Measurements from ENCODE around the gene CISTR. TPM values are rescaled to one million over a fixed set of nuclear protein-coding genes. Genes with fewer than 3 reads are reported as not detected.
A peak's percentile ranks its signal among the peaks of the same experiment; 100 is the strongest.

CISTR gene
- total RNA-seq, 2 donors from 2014 or later, result not detected

GRCh38 chr12:53746592-53747092, 5.1 kb downstream of the CISTR start:
- DNase-seq (ENCODE audit: low spot score) (peak; percentile 88), ATAC-seq (peak; percentile 76 to 90)
- Mint-ChIP-seq H3K27me3 (peaks cover 34 to 42% of the 10 kb centered on the region in 2 donors), H3K27ac (no peak overlapping the region), H3K4me3 (peak overlapping the region; percentile 33), H3K36me3 (no peaks in the 10 kb centered on the region), H3K9me3 (no peaks in the 10 kb centered on the region), H3K4me1 (ENCODE audit: low read depth in 2 of 2) (peaks cover 15 to 16% of the 10 kb centered on the region in 2 donors)

- no peak for ATAC-seq
- peaks cover 32 to 42% of the 10 kb centered on the region in 2 donors for H3K27me3 Mint-ChIP-seq
Observed at GRCh38 chr12:53744751-53745150, 7.0 kb downstream of the CISTR start.

DNA sequence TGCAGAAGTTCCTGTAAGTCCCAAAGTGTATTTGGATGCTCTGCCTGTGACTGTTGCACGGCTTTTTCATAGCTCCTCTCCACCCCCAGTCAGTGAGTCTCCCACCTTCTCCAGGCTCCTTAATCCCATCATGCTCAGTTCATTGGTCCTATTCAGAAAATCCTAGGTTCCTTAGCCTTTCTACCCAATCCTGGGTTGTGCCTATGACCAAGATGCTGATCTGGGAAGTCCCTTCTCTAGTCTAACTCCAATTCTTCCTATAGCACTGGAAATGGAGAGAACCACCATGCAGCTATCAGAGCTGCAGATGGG, 7.7 kb downstream of the CISTR start:
- Mint-ChIP-seq H3K27ac (no peak overlapping the region), H3K27me3 (peaks cover 36 to 47% of the 10 kb centered on the region in 2 donors), H3K36me3 (no peaks in the 10 kb centered on the region), H3K4me3 (no peak overlapping the region), H3K4me1 (ENCODE audit: low read depth in 2 of 2) (peaks cover 18% of the 10 kb centered on the region in 2 donors), H3K9me3 (no peaks in the 10 kb centered on the region)
- ATAC-seq (no peak), DNase-seq (ENCODE audit: low spot score) (no peak)

More at GRCh38 chr12:53744751-53745150, 7.0 kb downstream of the CISTR start:
- Mint-ChIP-seq H3K36me3 (no peaks in the 10 kb centered on the region), H3K27ac (no peak overlapping the region), H3K9me3 (no peaks in the 10 kb centered on the region), H3K4me3 (no peak overlapping the region), H3K4me1 (ENCODE audit: low read depth in 2 of 2) (peaks cover 15 to 16% of the 10 kb centered on the region in 2 donors)
- no peak for DNase-seq (ENCODE audit: low spot score)

DNA sequence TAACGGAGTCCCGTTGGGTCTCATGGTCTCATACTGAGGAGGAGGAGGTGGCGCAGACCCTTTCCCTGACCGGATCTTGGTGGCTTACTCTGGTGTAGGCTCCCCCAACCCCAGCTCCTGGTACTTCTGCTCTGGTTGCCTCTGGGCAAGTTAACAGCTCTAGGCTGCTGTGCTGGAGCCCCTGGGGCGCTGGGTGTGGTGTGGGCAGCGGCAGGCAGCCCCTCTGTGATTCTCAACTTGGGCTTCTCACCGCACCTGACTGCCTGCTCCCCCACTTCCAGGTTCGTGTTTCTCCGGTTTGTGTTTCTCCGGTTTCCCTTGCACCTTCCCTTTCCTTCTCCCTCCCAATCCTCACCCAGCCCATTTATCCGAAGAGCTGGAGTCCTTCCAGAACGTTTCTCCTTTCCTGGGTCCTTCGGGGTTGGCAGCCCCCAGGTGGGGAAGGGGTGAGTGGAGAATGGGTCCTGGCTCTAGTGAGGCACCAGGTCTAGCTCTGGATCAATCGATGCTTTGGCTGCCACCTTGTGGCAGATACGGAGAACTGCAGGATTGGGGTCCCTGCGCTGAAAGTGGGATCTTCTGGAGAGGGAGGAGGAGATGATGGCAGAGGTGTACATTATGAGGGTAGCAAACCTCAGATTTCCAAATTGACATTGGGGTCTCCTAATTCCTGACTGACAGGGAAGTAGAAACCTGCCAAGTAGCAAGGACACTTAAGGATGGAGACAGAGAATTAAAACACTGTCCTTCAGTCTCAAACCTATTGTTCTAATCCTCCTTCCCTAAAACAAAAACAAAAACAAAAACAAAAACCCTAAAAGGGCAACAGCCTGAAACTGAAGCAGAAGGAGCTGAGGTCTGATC, 8.3 kb downstream of the CISTR start:
- no peak overlapping the region for H3K27ac Mint-ChIP-seq
- no peaks in the 10 kb centered on the region for H3K36me3 Mint-ChIP-seq
- DNase-seq (ENCODE audit: low spot score), result peak; percentile 76
- peaks cover 23 to 24% of the 10 kb centered on the region in 2 donors for H3K4me1 Mint-ChIP-seq (ENCODE audit: low read depth in 2 of 2)
- peak; percentile 63 to 75 for ATAC-seq
- peaks cover 40 to 53% of the 10 kb centered on the region in 2 donors for H3K27me3 Mint-ChIP-seq
- peak overlapping the region; percentile 38 for H3K4me3 Mint-ChIP-seq
- no peaks in the 10 kb centered on the region for H3K9me3 Mint-ChIP-seq

DNA sequence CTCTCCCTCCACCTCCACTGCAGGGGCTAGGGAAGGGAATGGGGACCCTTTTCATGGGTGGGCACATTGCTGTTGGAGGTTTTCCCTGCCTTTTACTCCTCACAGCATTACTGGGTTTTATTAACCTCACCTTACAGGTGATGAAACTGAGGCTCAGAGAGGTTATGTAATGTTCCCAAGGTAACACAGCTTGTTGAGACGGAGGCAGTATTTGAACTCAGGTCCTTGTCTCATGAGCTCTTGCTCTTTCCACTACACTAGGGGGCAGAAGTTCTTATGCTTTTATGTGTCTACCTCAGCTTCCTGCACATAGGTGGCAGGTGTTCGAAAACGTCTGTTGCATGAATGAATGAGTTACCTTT, 11.7 kb downstream of the CISTR start:
- peaks cover 9 to 14% of the 10 kb centered on the region in 2 donors for H3K4me1 Mint-ChIP-seq (ENCODE audit: low read depth in 2 of 2)
- no peaks in the 10 kb centered on the region for H3K9me3 Mint-ChIP-seq
- DNase-seq (ENCODE audit: low spot score) (no peak), ATAC-seq (no peak)
- no peak overlapping the region for H3K4me3 Mint-ChIP-seq
- H3K27ac Mint-ChIP-seq, result no peak overlapping the region
- H3K36me3 Mint-ChIP-seq, result no peaks in the 10 kb centered on the region
- peaks cover 43 to 67% of the 10 kb centered on the region in 2 donors for H3K27me3 Mint-ChIP-seq

- no peaks in the 10 kb centered on the region for H3K9me3 Mint-ChIP-seq
- no peak overlapping the region for H3K27ac Mint-ChIP-seq
- H3K4me3 Mint-ChIP-seq, result peak overlapping the region; percentile 47
- ATAC-seq (no peak), DNase-seq (ENCODE audit: low spot score) (no peak)
- no peaks in the 10 kb centered on the region for H3K36me3 Mint-ChIP-seq
- peaks cover 9 to 14% of the 10 kb centered on the region in 2 donors for H3K4me1 Mint-ChIP-seq (ENCODE audit: low read depth in 2 of 2)
- H3K27me3 Mint-ChIP-seq, result peaks cover 48 to 67% of the 10 kb centered on the region in 2 donors
Observed at GRCh38 chr12:53739214-53740129, 12.3 kb downstream of the CISTR start.

GRCh38 chr12:53738406-53739213, 13.2 kb downstream of the CISTR start:
- ATAC-seq (peak; percentile 34 to 46), DNase-seq (ENCODE audit: low spot score) (no peak)
- Mint-ChIP-seq H3K9me3 (no peaks in the 10 kb centered on the region), H3K4me1 (ENCODE audit: low read depth in 2 of 2) (peaks cover 9 to 13% of the 10 kb centered on the region in 2 donors), H3K27ac (no peak overlapping the region), H3K27me3 (peaks cover 49 to 58% of the 10 kb centered on the region in 2 donors), H3K36me3 (no peaks in the 10 kb centered on the region), H3K4me3 (peak overlapping the region; percentile 47)

GRCh38 chr12:53737951-53738405, 13.8 kb downstream of the CISTR start:
- peak overlapping the region; percentile 32 for H3K4me3 Mint-ChIP-seq
- DNase-seq (ENCODE audit: low spot score) (no peak), ATAC-seq (no peak)
- peaks cover 9 to 10% of the 10 kb centered on the region in 2 donors for H3K4me1 Mint-ChIP-seq (ENCODE audit: low read depth in 2 of 2)
- no peaks in the 10 kb centered on the region for H3K9me3 Mint-ChIP-seq
- peaks cover 45 to 52% of the 10 kb centered on the region in 2 donors for H3K27me3 Mint-ChIP-seq
- H3K36me3 Mint-ChIP-seq, result no peaks in the 10 kb centered on the region
- H3K27ac Mint-ChIP-seq, result no peak overlapping the region

- Mint-ChIP-seq H3K4me3 (no peak overlapping the region), H3K4me1 (ENCODE audit: low read depth in 2 of 2) (peaks cover 9 to 10% of the 10 kb centered on the region in 2 donors), H3K27ac (no peak overlapping the region), H3K36me3 (no peaks in the 10 kb centered on the region), H3K9me3 (no peaks in the 10 kb centered on the region), H3K27me3 (peaks cover 43 to 48% of the 10 kb centered on the region in 2 donors)
- DNase-seq (ENCODE audit: low spot score), result no peak
- no peak for ATAC-seq
Observed at GRCh38 chr12:53737093-53737808, 14.5 kb downstream of the CISTR start.

- Mint-ChIP-seq H3K27me3 (peaks cover 43 to 48% of the 10 kb centered on the region in 2 donors), H3K4me1 (ENCODE audit: low read depth in 2 of 2) (peaks cover 9 to 10% of the 10 kb centered on the region in 2 donors)
- ATAC-seq, result no peak
Observed at GRCh38 chr12:53736592-53736991, 15.2 kb downstream of the CISTR start.

GRCh38 chr12:53735556-53735955, 16.2 kb downstream of the CISTR start:
- DNase-seq (ENCODE audit: low spot score), result no peak
- Mint-ChIP-seq H3K4me1 (ENCODE audit: low read depth in 2 of 2) (peaks cover 9 to 10% of the 10 kb centered on the region in 2 donors), H3K36me3 (no peaks in the 10 kb centered on the region), H3K27ac (no peak overlapping the region), H3K4me3 (no peak overlapping the region), H3K27me3 (peaks cover 47 to 48% of the 10 kb centered on the region in 2 donors), H3K9me3 (no peaks in the 10 kb centered on the region)
- no peak for ATAC-seq

More at GRCh38 chr12:53736592-53736991, 15.2 kb downstream of the CISTR start:
- no peak for DNase-seq (ENCODE audit: low spot score)
- Mint-ChIP-seq H3K36me3 (no peaks in the 10 kb centered on the region), H3K9me3 (no peaks in the 10 kb centered on the region), H3K27ac (no peak overlapping the region), H3K4me3 (no peak overlapping the region)

DNA sequence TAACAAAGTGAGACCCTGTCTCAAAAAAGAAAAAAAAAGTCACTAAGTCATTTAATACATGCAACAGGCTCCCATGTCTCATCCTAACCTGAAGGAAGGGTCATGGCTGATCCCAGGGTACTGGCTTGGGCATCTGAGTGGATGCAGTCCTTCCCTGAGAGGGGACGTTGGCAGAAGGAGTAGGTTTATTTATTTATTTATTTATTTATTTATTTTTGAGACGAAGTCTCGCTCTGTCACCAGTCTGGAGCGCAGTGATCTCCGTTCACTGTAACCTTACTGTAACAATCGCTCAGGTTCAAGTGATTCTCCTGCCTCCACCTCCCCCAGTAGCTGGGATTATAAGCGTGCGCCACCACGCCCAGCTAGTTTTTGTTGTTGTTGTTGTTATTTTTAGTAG, 17.4 kb downstream of the CISTR start:
- no peak overlapping the region for H3K4me3 Mint-ChIP-seq
- H3K27ac Mint-ChIP-seq, result no peak overlapping the region
- no peaks in the 10 kb centered on the region for H3K9me3 Mint-ChIP-seq
- ATAC-seq, result no peak
- no peak for DNase-seq (ENCODE audit: low spot score)
- H3K36me3 Mint-ChIP-seq, result no peaks in the 10 kb centered on the region
- peaks cover 45 to 46% of the 10 kb centered on the region in 2 donors for H3K27me3 Mint-ChIP-seq
- peaks cover 9 to 10% of the 10 kb centered on the region in 2 donors for H3K4me1 Mint-ChIP-seq (ENCODE audit: low read depth in 2 of 2)

Data from natural killer cell treated with Interleukin-12 subunit alpha and Interleukin-12 subunit beta and Interleukin-15 and Interleukin-18, amount 100 ng/mL, for 72 hours (primary cell).